Activated T-cell treated with anti-CD3 and anti-CD28 coated beads, Interleukin-2, amount 50 U/mL, for 72 hours (primary cell): ENCODE results near the gene SPNS3. TPM values are rescaled to one million over a fixed set of nuclear protein-coding genes. Genes with fewer than 3 reads are reported as not detected.

ENCODE experiments used
- ATAC-seq, 2 donors: fragments of 150-1000 bp; cut with Tn5 transposase; replicated peaks in 1 of 2; 2 replicates each; pipeline ENCODE4 v1.10.0; 2021; ENCODE audit warnings: moderate library complexity in 2 of 2, mild to moderate bottlenecking in 1 of 2
- DNase-seq, 2 donors: peaks; one replicate each; pipeline ENCODE4 v3.0.0; 2021 to 2022; ENCODE audit warnings: mixed read lengths in 1 of 2
- H3K27ac Mint-ChIP-seq: one replicate; pipeline ENCODE4 v1.8.0; 2022; ENCODE audit warnings: mild to moderate bottlenecking, moderate library complexity, mixed read lengths
- H3K27me3 Mint-ChIP-seq: one replicate; pipeline ENCODE4 v1.8.0; 2022; ENCODE audit warnings: low read depth, mixed read lengths
- H3K36me3 Mint-ChIP-seq, 2 donors: one replicate each; pipeline ENCODE4 v1.8.0; 2022; ENCODE audit warnings: mixed read lengths in 2 of 2, mild to moderate bottlenecking in 1 of 2; ENCODE audit not compliant: insufficient read depth in 2 of 2
- H3K4me1 Mint-ChIP-seq: one replicate; pipeline ENCODE4 v1.8.0; 2022; ENCODE audit warnings: low read depth, mixed read lengths
- H3K4me3 Mint-ChIP-seq, 2 donors: one replicate each; pipeline ENCODE4 v1.8.0; 2022; ENCODE audit warnings: mild to moderate bottlenecking in 2 of 2, mixed read lengths in 2 of 2, moderate library complexity in 2 of 2
- H3K9me3 Mint-ChIP-seq, 2 donors: one replicate each; pipeline ENCODE4 v1.8.0; 2022; ENCODE audit warnings: mixed read lengths in 2 of 2
- total RNA-seq, 2 donors: library from RNA; stranded (reverse); gene quantifications; one replicate each; pipeline ENCODE4 v1.2.3, GENCODE V29; 2022

Gene SPNS3, protein sequence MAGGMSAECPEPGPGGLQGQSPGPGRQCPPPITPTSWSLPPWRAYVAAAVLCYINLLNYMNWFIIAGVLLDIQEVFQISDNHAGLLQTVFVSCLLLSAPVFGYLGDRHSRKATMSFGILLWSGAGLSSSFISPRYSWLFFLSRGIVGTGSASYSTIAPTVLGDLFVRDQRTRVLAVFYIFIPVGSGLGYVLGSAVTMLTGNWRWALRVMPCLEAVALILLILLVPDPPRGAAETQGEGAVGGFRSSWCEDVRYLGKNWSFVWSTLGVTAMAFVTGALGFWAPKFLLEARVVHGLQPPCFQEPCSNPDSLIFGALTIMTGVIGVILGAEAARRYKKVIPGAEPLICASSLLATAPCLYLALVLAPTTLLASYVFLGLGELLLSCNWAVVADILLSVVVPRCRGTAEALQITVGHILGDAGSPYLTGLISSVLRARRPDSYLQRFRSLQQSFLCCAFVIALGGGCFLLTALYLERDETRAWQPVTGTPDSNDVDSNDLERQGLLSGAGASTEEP
- total RNA-seq: 10 to 100 TPM; 42.1 to 44.9 TPM

DNA sequence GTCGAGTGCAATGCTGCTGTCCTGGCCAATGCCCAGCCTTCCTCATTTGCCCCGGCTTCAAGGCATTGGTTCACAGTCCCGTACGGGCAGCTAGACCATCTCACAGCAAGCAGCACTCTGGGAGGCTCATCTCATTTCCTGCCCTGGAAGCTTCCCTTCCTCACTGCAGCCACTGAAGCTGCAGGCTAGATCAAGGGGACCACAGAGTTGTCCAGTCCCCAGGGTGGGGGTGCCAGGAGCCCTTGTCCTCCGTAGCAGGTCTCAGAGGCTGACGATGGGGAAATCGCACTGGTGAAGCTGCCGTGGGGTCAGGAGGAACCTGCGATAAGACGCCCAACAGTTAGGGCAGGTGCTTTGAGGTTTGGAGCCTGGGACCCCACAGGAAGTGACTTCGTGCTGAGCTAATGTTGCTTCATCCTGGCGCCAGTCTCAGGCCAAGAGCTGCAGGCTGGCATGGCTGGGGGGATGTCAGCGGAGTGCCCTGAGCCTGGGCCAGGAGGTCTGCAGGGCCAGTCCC is at the start of gene SPNS3:
TSS of gene SPNS3 (plus strand) at position 426 of the 517 bp plus-strand sequence. CDS start at position 454, 28 bp downstream.
- ATAC-seq (peak; percentile 87 to 91), DNase-seq (peak; percentile 57 to 59)
- no peaks in the 10 kb centered on the region for H3K27me3 Mint-ChIP-seq
- H3K27ac Mint-ChIP-seq: peak within 1 kb of the TSS; percentile 72
- H3K36me3 Mint-ChIP-seq: no peaks in the 10 kb centered on the region
- H3K9me3 Mint-ChIP-seq: no peaks in the 10 kb centered on the region
- peaks cover 28% of the 10 kb centered on the region for H3K4me1 Mint-ChIP-seq
- H3K4me3 Mint-ChIP-seq: peak within 1 kb of the TSS; percentile 56 to 78

DNA sequence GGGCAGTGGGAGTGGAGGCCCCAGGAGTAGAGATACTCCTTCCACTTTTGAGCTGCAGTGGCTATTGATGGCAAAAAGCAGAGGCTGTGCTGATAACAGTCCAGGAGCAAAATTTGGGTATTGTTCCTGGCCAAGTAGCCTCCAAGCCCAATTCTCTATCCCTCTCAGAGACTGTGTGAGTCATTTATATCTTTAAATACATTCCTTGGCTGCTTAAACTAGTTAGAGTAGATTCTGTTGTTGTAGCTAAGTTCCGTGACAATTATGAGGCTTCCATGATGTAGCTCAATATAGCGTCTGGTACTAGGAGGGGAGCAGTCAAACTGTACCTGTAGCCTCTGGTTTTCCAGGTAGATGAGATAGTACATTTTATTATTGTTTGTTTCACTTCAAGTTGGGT is 47.3 kb upstream of the SPNS3 start:
- DNase-seq (no peak), ATAC-seq (no peak)
- Mint-ChIP-seq H3K4me3 (no peak overlapping the region), H3K27ac (no peak overlapping the region), H3K36me3 (no peaks in the 10 kb centered on the region), H3K4me1 (no peaks in the 10 kb centered on the region), H3K9me3 (no peaks in the 10 kb centered on the region), H3K27me3 (no peaks in the 10 kb centered on the region)

DNA sequence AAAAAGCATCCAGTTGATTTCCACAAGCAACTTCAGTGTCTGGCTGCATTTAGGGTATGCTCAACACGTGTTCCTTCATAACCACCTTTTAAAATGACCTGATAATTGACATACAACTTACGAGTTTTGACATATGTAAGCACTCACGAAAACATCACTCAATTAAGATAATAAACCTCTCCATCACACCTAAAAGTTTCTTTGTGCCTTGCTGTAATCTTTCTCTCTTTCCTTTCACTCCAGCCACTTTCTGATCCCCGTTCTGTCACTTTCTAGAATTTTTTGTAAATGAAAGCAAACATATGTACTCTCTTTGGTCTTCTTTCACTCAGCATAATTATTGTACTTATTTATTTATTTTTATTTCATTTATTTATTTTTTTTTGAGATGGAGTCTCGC is 46.6 kb upstream of the SPNS3 start:
- Mint-ChIP-seq H3K36me3 (no peaks in the 10 kb centered on the region), H3K4me1 (no peaks in the 10 kb centered on the region), H3K27me3 (no peaks in the 10 kb centered on the region), H3K4me3 (no peak overlapping the region), H3K9me3 (no peaks in the 10 kb centered on the region), H3K27ac (no peak overlapping the region)
- ATAC-seq: no peak
- no peak for DNase-seq

DNA sequence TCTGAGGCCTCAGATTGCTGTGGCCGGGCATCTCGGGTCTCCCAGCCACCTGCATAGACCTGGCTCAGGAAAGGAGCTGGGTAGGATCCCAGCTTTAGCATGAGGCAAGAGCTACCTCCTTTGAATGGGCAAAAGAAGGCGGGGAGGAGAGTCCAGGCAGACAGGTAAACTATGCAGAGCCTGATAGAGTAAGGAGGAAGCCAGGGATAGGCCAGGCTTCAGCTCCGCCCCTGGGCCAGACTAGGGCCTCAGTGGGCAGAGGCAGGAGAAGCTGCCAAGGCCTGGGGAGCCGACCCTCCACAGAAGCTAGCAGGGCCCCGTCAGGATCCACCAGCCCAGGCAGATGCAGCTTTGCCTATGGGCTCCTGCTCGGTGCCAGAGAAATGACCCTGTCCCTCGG is 44.7 kb upstream of the SPNS3 start:
- Mint-ChIP-seq H3K27ac (no peak overlapping the region), H3K27me3 (no peaks in the 10 kb centered on the region), H3K36me3 (no peaks in the 10 kb centered on the region), H3K4me3 (no peak overlapping the region), H3K4me1 (no peaks in the 10 kb centered on the region), H3K9me3 (no peaks in the 10 kb centered on the region)
- ATAC-seq (no peak), DNase-seq (no peak)

DNA sequence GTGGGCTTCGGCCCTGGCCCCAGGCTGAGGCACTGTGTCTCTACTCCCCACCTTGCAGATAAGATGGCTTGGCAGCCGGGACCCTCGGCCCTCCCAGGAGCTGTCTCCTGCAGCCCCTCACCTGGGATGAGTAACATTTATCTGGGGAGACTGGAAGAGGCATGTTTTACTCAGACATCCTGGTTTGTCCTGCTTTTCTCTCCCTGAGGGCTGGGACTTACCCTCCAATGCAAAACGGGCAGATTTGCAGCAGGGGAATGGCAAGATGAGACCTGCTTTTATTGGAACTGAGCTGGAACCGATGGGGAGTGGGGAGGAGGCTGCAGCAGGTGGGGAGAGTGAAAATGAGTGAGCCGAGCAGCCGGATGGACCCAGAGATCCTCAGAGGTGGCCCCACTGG is 39.9 kb upstream of the SPNS3 start:
- peaks cover 11% of the 10 kb centered on the region for H3K4me1 Mint-ChIP-seq
- H3K9me3 Mint-ChIP-seq: no peaks in the 10 kb centered on the region
- ATAC-seq: no peak
- H3K27ac Mint-ChIP-seq: no peak overlapping the region
- H3K27me3 Mint-ChIP-seq: no peaks in the 10 kb centered on the region
- H3K4me3 Mint-ChIP-seq: no peak overlapping the region
- H3K36me3 Mint-ChIP-seq: no peaks in the 10 kb centered on the region
- no peak for DNase-seq

DNA sequence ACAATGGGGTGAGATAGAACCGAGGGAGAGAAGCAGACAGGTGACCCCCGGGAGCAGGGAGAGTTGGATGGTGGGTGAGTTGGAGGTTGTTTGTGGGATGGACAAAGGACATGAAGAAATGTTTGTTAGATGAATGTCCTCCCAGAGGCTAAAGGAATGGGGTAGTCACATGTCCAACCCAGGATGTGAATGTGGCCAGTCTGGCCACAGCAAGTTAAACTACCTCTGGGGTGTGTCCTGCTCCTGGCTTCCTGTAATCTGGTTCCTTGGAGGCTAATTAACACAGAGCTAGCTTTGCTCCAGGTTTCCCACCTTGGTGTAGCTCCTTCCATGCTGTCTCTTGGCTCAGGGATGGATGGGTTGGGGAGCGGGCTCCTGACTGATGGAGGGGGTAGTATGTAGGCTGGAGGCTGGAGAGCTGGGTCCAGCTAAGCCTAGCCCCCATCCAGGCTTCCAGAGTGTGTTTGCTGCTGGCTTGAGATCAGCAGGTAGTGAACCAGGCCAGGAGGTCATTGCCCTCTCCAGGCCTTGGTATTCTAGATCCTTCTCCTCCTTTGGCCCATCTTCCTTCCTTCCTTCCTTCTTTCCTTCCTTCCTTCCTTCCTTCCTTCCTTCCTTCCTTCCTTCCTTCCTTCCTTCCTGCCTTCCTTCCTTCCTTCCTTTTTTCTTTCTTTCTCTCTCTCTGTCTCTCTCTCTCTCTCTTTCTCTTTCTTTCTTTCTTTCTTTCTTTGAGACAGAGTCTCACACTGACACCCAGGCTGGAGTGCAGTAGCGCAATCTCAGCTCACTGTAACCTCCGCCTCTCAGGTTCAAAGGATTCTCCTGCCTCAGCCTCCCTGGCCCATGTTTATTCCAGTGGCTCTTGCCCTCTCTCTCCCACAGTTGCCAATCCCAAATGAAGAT is 39.3 kb upstream of the SPNS3 start:
- DNase-seq: no peak
- Mint-ChIP-seq H3K27ac (no peak overlapping the region), H3K4me1 (peaks cover 11% of the 10 kb centered on the region), H3K27me3 (no peaks in the 10 kb centered on the region), H3K36me3 (no peaks in the 10 kb centered on the region), H3K4me3 (no peak overlapping the region), H3K9me3 (no peaks in the 10 kb centered on the region)
- no peak for ATAC-seq

DNA sequence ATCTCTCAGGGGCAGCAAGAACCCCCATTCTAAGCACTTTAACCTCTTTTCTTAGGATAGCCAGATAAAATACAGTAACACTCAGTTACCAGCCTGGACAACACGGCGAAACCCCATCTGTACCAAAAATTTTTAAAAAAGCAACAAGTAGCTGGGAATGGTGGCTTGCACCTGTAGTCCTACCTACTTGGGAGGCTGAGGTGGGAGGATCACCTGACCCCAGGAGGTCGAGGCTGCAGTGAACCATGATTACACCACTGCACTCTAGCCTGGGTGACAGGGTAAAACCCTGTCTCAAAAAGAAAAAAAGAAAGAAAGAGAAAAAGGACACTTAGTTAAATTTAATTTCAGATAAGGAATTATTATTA is 38.6 kb upstream of the SPNS3 start:
- no peak overlapping the region for H3K4me3 Mint-ChIP-seq
- DNase-seq (no peak), ATAC-seq (no peak)
- H3K4me1 Mint-ChIP-seq: peaks cover 11% of the 10 kb centered on the region
- H3K27ac Mint-ChIP-seq: no peak overlapping the region
- H3K9me3 Mint-ChIP-seq: no peaks in the 10 kb centered on the region
- H3K27me3 Mint-ChIP-seq: no peaks in the 10 kb centered on the region
- no peaks in the 10 kb centered on the region for H3K36me3 Mint-ChIP-seq

DNA sequence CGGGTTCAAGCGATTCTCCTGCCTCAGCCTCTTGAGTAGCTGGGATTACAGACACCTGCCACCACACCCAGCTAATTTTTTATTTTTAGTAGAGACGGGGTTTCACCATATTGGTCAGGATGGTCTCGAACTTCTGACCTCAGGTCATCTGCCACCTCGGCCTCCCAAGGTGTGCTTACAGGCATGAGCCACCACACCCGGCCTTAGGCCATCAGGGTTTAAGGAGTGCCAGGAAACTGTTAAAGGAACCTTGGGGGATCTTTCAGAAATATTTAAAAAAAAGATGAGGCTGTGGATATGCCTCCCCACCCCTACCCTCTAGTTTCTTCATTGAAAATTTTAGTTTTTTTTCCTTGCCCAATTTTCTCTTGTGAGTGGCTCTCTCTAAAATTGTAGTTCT is 35.9 kb upstream of the SPNS3 start:
- no peaks in the 10 kb centered on the region for H3K27me3 Mint-ChIP-seq
- no peaks in the 10 kb centered on the region for H3K9me3 Mint-ChIP-seq
- DNase-seq (no peak), ATAC-seq (no peak)
- no peaks in the 10 kb centered on the region for H3K36me3 Mint-ChIP-seq
- no peak overlapping the region for H3K4me3 Mint-ChIP-seq
- peaks cover 11% of the 10 kb centered on the region for H3K4me1 Mint-ChIP-seq
- H3K27ac Mint-ChIP-seq: no peak overlapping the region

DNA sequence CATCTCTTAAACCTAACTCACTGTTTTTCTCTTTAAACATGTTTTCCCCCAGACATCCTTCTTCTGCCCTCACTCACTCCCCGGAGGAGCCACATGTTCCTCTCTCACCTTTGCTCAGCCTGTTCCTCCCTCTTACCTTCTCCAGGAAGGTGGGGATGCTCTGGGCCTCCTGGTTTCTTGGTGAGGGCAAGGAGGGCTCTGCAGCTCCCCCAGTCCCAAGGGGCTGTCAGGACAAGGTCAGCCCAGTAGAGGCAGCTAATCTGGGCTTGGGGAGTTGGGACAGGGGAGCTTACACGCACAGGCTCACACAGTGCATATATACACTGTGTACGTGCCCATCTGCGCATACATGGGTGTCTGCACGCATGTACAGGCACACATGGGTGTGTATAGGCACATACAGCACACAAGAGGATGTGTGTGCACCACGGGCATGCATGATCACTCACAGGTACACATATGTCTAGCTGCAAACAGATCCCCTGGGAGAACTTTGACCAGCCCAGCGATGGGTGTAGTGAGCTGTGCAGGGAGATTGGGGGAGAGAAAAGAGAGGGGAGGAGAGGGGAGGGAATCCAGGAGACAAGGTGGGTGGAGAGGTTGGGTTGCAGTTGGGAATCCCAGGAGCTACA is 28.6 kb upstream of the SPNS3 start:
- no peaks in the 10 kb centered on the region for H3K27me3 Mint-ChIP-seq
- no peak overlapping the region for H3K4me3 Mint-ChIP-seq
- no peaks in the 10 kb centered on the region for H3K4me1 Mint-ChIP-seq
- no peaks in the 10 kb centered on the region for H3K36me3 Mint-ChIP-seq
- DNase-seq (no peak), ATAC-seq (peak; percentile 21 to 29)
- no peaks in the 10 kb centered on the region for H3K9me3 Mint-ChIP-seq
- H3K27ac Mint-ChIP-seq: no peak overlapping the region

DNA sequence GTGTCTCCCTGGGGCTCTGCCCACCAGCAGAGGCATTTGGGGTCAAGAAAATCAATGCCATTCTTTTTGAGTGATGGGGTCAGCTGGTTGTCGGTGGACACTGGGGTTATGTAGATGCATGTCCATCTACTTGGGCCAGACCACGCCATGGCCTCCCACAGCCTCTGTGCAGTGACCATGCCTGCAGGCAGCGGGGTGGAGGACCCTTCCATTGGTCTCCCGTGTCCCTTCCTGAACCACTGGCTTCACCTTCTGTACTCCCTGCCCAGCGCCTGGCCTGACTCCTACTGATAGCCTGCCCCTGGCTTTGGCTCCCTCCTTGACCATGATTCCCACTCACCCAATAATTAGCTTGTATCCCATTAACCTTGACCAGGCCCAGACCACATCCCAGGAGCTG is 28.0 kb upstream of the SPNS3 start:
- H3K27ac Mint-ChIP-seq: no peak overlapping the region
- DNase-seq (no peak), ATAC-seq (no peak)
- H3K27me3 Mint-ChIP-seq: no peaks in the 10 kb centered on the region
- H3K4me3 Mint-ChIP-seq: no peak overlapping the region
- no peaks in the 10 kb centered on the region for H3K36me3 Mint-ChIP-seq
- no peaks in the 10 kb centered on the region for H3K4me1 Mint-ChIP-seq
- no peaks in the 10 kb centered on the region for H3K9me3 Mint-ChIP-seq

DNA sequence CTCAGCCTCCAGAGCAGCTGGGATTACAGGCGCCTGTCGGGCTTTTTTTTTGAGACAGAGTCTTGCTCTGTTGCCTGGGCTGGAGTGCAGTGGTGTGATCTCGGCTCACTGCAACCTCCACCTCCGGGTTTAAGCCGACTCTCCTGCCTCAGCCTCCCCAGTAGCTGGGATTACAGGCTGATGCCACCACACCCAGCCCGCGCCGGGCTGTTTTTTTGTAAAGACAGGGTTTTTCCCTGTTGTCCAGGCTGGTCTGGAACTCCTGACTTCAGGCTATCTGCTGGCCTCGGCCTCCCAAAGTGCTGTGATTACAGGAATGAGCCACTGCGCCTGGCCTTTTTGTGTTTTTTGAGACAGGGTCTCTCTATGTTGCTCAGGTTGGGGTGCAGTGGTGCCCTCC is 27.4 kb upstream of the SPNS3 start:
- no peaks in the 10 kb centered on the region for H3K36me3 Mint-ChIP-seq
- H3K27ac Mint-ChIP-seq: no peak overlapping the region
- ATAC-seq: no peak
- no peaks in the 10 kb centered on the region for H3K27me3 Mint-ChIP-seq
- no peaks in the 10 kb centered on the region for H3K4me1 Mint-ChIP-seq
- H3K9me3 Mint-ChIP-seq: no peaks in the 10 kb centered on the region
- DNase-seq: no peak
- no peak overlapping the region for H3K4me3 Mint-ChIP-seq

DNA sequence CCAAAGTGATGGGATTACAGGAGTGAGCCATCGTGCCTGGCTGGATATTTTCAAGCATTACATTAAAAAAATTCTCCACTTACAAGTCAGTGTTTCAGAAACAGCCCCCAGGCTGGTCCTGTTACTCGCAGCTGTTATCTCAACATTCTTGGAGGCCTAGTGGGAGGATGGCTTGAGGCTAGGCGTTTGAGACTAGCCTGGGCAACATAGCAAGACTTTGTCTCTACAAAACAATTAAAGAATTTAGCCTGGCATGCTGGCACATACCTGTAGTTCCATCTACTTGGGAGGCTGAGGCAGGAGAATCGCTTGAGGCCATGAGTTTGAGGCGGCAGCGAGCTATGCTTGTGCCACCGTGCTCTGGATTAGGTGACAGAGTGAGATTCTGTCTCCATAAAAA is 26.5 kb upstream of the SPNS3 start:
- ATAC-seq: no peak
- Mint-ChIP-seq H3K4me3 (no peak overlapping the region), H3K9me3 (no peaks in the 10 kb centered on the region), H3K27ac (no peak overlapping the region), H3K36me3 (no peaks in the 10 kb centered on the region), H3K4me1 (no peaks in the 10 kb centered on the region), H3K27me3 (no peaks in the 10 kb centered on the region)
- no peak for DNase-seq

DNA sequence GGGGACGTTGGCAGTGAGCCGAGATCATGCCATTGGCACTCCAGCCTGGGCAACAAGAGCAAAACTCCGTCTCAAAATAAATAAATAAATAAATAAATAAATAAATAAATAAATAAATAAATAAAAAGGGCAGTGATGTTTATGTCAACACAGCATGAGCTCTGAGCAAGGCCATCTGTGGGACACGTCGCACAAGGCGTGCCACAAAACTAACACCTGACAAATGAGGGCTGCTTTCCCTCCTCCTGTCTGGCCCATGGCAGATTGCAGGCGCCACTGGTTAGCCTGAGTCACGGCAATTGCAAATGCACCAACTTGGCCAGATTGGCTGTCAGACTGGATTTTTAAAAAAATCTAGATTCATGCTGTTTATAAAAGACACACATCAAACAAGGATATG is 25.9 kb upstream of the SPNS3 start:
- no peaks in the 10 kb centered on the region for H3K36me3 Mint-ChIP-seq

More for the DNA sequence above, 25.9 kb upstream of the SPNS3 start:
- Mint-ChIP-seq H3K4me1 (peaks cover 1% of the 10 kb centered on the region), H3K4me3 (no peak overlapping the region), H3K9me3 (no peaks in the 10 kb centered on the region), H3K27me3 (no peaks in the 10 kb centered on the region), H3K27ac (no peak overlapping the region)
- ATAC-seq: no peak
- DNase-seq: no peak
